ENCODE data around the gene KRT1.

DNA sequence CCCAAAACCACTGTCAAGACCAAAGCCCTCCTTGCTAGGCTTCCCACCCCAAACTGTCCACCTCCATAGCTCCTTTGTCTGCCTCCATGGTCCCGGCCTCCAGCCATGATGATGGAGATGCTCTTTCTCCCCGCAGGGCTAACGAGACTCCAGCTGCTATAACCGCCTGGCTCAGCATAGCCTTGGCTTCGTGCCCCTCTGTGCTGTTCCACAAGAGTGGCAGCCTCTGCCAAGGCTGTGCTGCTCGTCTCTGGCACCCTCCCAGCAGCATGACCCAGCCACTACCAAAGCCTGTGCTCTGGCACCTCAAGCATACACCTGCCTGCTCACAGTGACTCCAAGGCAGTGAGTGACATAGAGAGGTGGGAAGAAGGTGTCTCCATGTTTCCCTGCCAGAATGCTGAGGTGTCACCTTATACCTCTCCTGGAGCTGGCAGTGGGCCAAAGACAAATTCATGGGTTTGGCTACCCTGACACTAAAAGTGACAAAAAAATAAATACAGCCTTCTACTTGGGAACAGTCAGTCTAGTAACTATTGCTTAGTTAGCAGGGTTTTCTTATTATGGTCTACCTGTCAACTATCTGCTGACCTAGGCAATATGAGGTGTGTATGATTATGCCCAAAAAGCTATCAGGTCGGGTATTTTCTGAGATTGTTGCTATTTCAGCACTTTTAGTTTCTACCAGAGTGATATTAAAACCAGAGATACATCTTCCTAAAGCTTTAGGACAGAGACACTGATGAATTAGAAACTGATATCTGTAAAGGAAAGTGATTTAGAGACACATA is 45.7 kb downstream of the KRT1 start:
- TF ChIP-seq, protein P1, sequence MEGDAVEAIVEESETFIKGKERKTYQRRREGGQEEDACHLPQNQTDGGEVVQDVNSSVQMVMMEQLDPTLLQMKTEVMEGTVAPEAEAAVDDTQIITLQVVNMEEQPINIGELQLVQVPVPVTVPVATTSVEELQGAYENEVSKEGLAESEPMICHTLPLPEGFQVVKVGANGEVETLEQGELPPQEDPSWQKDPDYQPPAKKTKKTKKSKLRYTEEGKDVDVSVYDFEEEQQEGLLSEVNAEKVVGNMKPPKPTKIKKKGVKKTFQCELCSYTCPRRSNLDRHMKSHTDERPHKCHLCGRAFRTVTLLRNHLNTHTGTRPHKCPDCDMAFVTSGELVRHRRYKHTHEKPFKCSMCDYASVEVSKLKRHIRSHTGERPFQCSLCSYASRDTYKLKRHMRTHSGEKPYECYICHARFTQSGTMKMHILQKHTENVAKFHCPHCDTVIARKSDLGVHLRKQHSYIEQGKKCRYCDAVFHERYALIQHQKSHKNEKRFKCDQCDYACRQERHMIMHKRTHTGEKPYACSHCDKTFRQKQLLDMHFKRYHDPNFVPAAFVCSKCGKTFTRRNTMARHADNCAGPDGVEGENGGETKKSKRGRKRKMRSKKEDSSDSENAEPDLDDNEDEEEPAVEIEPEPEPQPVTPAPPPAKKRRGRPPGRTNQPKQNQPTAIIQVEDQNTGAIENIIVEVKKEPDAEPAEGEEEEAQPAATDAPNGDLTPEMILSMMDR (tag by site-specific recombination; IDR thresholded peaks at IDR 0.05), result no peak
- no peak for TF ChIP-seq MYNN (tag by site-specific recombination; IDR thresholded peaks at IDR 0.05; ENCODE audit: borderline replicate concordance)
- no peak for TF ChIP-seq BCL11A (tag by site-specific recombination; IDR thresholded peaks at IDR 0.05; ENCODE audit: low read depth)
- TF ChIP-seq, protein P2, sequence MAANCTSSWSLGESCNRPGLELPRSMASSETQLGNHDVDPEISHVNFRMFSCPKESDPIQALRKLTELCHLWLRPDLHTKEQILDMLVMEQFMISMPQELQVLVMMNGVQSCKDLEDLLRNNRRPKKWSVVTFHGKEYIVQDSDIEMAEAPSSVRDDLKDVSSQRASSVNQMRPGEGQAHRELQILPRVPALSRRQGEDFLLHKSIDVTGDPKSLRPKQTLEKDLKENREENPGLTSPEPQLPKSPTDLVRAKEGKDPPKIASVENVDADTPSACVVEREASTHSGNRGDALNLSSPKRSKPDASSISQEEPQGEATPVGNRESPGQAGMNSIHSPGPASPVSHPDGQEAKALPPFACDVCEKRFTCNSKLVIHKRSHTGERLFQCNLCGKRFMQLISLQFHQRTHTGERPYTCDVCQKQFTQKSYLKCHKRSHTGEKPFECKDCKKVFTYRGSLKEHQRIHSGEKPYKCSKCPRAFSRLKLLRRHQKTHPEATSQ (tag by site-specific recombination; IDR thresholded peaks at IDR 0.05), result no peak
- no peak for TF ChIP-seq KLF10 (tag by site-specific recombination; IDR thresholded peaks at IDR 0.05)
